A673 (cell line): ENCODE measurements around the gene WSB2. TPM values are rescaled to one million over a fixed set of nuclear protein-coding genes. Genes with fewer than 3 reads are reported as not detected.

Experiments
- BruUV-seq: library from RNA; stranded (reverse); fragments of 400-500 nt; replicated peaks from 2 replicates; lab custom pipeline; 2021; lab: Mats Ljungman, UMichigan
- CTCF ChIA-PET: fragments of 300-600 bp; sonication (Branson Sonifier 250); formaldehyde crosslinking; loops from one replicate; lab custom pipeline; 2022; ENCODE audit warnings: antibody characterized with exemption; lab: Charles Lee
- POLR2A ChIA-PET: fragments of 300-600 bp; sonication (Branson Sonifier 250); formaldehyde crosslinking; loops from one replicate; lab custom pipeline; 2022; ENCODE audit warnings: antibody characterized with exemption; ENCODE audit not compliant: low non-redundant PET; lab: Charles Lee
- DNase-seq: peaks from one replicate; pipeline ENCODE4 v3.0.0-alpha.2; 2015; ENCODE audit warnings: low spot score
- H3K27ac ChIP-seq: fragments of 200-600 bp; sonication (generic); 2 replicates; pipeline ENCODE4 v1.5.1; 2016; ENCODE audit warnings: mixed run types, low read depth, mild to moderate bottlenecking, mixed read lengths, antibody characterized with exemption, low read length; ENCODE audit not compliant: poor library complexity, severe bottlenecking
- H3K27me3 ChIP-seq: fragments of 200-600 bp; sonication (generic); replicated peaks from 2 replicates; pipeline ENCODE4 v1.6.1; 2017; ENCODE audit warnings: mixed run types, low read depth, mild to moderate bottlenecking, mixed read lengths, antibody characterized with exemption, low read length; ENCODE audit not compliant: insufficient read depth, poor library complexity
- H3K36me3 ChIP-seq: fragments of 200-600 bp; sonication (generic); 2 replicates; pipeline ENCODE4 v1.6.1; 2016; ENCODE audit warnings: mixed run types, mild to moderate bottlenecking, mixed read lengths, antibody characterized with exemption, low read length; ENCODE audit not compliant: insufficient read depth, poor library complexity, severe bottlenecking
- H3K4me1 ChIP-seq: fragments of 200-600 bp; sonication (generic); 2 replicates; pipeline ENCODE4 v1.6.1; 2017; ENCODE audit warnings: mixed run types, mild to moderate bottlenecking, mixed read lengths, antibody characterized with exemption, low read length; ENCODE audit not compliant: insufficient read depth, poor library complexity, severe bottlenecking
- H3K4me3 ChIP-seq: fragments of 200-600 bp; sonication (generic); 2 replicates; pipeline ENCODE4 v1.5.1; 2016; ENCODE audit warnings: low read depth, mixed run types, mild to moderate bottlenecking, mixed read lengths, low read length; ENCODE audit not compliant: poor library complexity, severe bottlenecking
- H3K9me3 ChIP-seq: fragments of 200-600 bp; sonication (generic); 2 replicates; pipeline ENCODE4 v1.6.1; 2016; ENCODE audit warnings: mixed run types, low read depth, mild to moderate bottlenecking, mixed read lengths, antibody characterized with exemption, low read length; ENCODE audit not compliant: poor library complexity, severe bottlenecking
- EZH2 ChIP-seq: fragments of 200-600 bp; sonication (generic); IDR thresholded peaks from 2 replicates; pipeline ENCODE4 v1.6.1; 2017; ENCODE audit warnings: borderline replicate concordance, low read depth, mild to moderate bottlenecking, mixed read lengths, antibody characterized with exemption, low read length; ENCODE audit not compliant: poor library complexity, severe bottlenecking
- intact Hi-C: fragments of 100-400 bp; cut with micrococcal nuclease; formaldehyde crosslinking; loops from one replicate; pipeline ENCODE4 v1.10.0; 2022; ENCODE audit not compliant: unreplicated experiment
- total RNA-seq: library from RNA; stranded (reverse); gene quantifications from 2 replicates; pipeline ENCODE4 v1.2.3, GENCODE V29; 2021
- TF ChIP-seq, protein P1 (sequence below): fragments of 300-800, 200-600 bp; sonication (generic); conservative IDR thresholded peaks from 2 replicates; pipeline ENCODE4 v1.5.1; 2017; ENCODE audit warnings: low read depth, mild to moderate bottlenecking, antibody characterized with exemption, low read length, moderate library complexity, mixed read lengths

WSB2 gene
- total RNA-seq, 1 experiment from 2014 or later, result 122 TPM

DNA sequence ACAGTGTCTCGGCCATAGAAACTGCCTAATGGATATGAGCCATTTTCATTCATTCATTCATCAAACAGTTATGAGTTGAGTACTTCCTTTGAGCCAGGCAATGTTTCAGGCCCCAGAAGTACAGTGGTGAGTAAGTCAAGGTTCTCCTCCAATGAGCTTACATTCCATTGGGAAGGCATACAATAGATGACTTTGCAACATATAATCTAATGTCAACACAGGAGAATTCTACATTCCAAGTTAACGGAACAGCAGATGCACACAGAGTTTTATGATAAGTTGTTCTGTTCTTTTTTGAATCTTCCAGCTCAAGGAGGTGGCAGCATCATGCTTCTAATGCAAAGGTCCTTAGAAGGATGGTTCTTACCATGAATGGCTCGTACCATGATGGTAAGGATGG, 47.7 kb downstream of the WSB2 start:
- Histone ChIP-seq H3K36me3 (no peaks in the 10 kb centered on the region), H3K4me3 (no peak overlapping the region)

DNA sequence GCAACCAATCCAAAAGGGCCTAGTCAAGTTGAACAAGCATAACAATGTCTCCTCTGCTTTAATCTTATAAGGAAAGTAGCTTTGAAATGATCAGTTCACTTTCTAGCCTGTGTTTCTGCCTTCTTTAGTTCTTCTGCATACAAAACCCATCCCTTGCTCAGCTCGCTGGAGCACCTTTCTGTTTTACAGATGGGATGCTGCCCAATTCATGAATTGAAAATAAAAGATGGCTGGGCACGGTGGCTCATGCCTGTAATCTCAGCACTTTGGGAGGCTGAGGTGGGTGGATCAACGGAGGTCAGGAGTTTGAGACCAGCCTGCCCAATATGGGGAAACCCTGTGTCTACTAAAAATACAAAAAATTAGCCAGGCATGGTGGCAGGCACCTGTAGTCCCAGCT, 49.0 kb downstream of the WSB2 start:
- H3K4me1 ChIP-seq, result no peaks in the 10 kb centered on the region
- intact Hi-C loops, result no loop called here
- no peak for DNase-seq
- no peak overlapping the region for H3K4me3 ChIP-seq
- ChIA-PET POLR2A (no interaction called here), CTCF (no interaction called here)
- H3K9me3 ChIP-seq, result no peaks in the 10 kb centered on the region
- no peaks in the 10 kb centered on the region for H3K36me3 ChIP-seq
- BruUV-seq, result no TSS peak
- H3K27me3 ChIP-seq, result no peaks in the 10 kb centered on the region
- TF ChIP-seq, protein P1, sequence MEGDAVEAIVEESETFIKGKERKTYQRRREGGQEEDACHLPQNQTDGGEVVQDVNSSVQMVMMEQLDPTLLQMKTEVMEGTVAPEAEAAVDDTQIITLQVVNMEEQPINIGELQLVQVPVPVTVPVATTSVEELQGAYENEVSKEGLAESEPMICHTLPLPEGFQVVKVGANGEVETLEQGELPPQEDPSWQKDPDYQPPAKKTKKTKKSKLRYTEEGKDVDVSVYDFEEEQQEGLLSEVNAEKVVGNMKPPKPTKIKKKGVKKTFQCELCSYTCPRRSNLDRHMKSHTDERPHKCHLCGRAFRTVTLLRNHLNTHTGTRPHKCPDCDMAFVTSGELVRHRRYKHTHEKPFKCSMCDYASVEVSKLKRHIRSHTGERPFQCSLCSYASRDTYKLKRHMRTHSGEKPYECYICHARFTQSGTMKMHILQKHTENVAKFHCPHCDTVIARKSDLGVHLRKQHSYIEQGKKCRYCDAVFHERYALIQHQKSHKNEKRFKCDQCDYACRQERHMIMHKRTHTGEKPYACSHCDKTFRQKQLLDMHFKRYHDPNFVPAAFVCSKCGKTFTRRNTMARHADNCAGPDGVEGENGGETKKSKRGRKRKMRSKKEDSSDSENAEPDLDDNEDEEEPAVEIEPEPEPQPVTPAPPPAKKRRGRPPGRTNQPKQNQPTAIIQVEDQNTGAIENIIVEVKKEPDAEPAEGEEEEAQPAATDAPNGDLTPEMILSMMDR, result no peak
- TF ChIP-seq EZH2, result no peak
- H3K27ac ChIP-seq, result no peak overlapping the region

More for the DNA sequence above, 47.7 kb downstream of the WSB2 start:
- POLR2A ChIA-PET, result no interaction called here
- no peak for DNase-seq
- CTCF ChIA-PET, result no interaction called here
- Histone ChIP-seq H3K27me3 (no peaks in the 10 kb centered on the region), H3K4me1 (peaks cover 11% of the 10 kb centered on the region), H3K27ac (no peak overlapping the region), H3K9me3 (no peaks in the 10 kb centered on the region)
- TF ChIP-seq, protein P1, result no peak
- intact Hi-C loops, result no loop called here
- no TSS peak for BruUV-seq

DNA sequence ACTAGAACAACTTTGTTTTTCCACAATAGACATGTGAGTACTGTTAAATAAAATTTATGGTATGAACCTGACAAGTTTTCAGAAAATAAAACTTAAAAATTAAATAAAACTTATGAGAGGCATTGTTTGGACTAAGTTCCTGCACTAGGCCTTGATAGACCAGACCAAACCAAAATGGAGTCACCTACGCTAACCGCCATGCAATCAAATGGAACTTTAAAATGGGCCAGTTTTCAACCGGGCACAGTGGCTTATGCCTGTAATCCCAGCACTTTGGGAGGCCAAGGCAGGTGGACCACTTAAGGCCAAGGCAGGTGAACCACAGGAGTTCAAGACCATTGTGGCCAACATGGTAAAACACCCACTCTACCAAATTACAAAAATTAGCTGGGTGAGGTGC, 49.6 kb downstream of the WSB2 start:
- Histone ChIP-seq H3K4me3 (no peak overlapping the region), H3K27me3 (no peaks in the 10 kb centered on the region), H3K27ac (no peak overlapping the region), H3K9me3 (no peaks in the 10 kb centered on the region), H3K4me1 (no peaks in the 10 kb centered on the region), H3K36me3 (no peaks in the 10 kb centered on the region)
- no peak for DNase-seq
- intact Hi-C loops, result no loop called here
- no TSS peak for BruUV-seq
- TF ChIP-seq, protein P1, result no peak
- no peak for TF ChIP-seq EZH2
- ChIA-PET POLR2A (no interaction called here), CTCF (no interaction called here)
